Measurements from ENCODE around the gene MSI2.

Gene MSI2

GRCh38 chr17:57507828-57508227, 251.5 kb downstream of the MSI2 start:
- no peak overlapping the region for H3K4me2 ChIP-seq (ENCODE audit: low read depth, low read length, poor library complexity, severe bottlenecking)
- no peaks in the 10 kb centered on the region for H3K9me2 ChIP-seq (replicated peaks; ENCODE audit: insufficient read depth, low read length)
- H3K27ac ChIP-seq (ENCODE audit: low read depth, low read length), result no peak overlapping the region
- H3K79me2 ChIP-seq (ENCODE audit: insufficient read depth, low read length), result peaks cover 28% of the 10 kb centered on the region
- H3K9ac ChIP-seq (ENCODE audit: low read length), result no peak overlapping the region
- H2AFZ ChIP-seq (ENCODE audit: low read depth, low read length, severe bottlenecking), result no peak overlapping the region
- H3K27me3 ChIP-seq (ENCODE audit: low read length), result no peaks in the 10 kb centered on the region
- H3K4me3 ChIP-seq (ENCODE audit: insufficient read depth, low read length, poor library complexity, severe bottlenecking), result no peak overlapping the region
- TF ChIP-seq CTCF (IDR thresholded peaks at IDR 0.05; ENCODE audit: insufficient read depth, low read length, poor library complexity, severe bottlenecking) (no peak), EZH2phosphoT487 (conservative IDR thresholded peaks at IDR 0.05; ENCODE audit: low read length) (no peak)
- H3K9me3 ChIP-seq (ENCODE audit: insufficient read depth, low read length), result no peaks in the 10 kb centered on the region
- H4K20me1 ChIP-seq (ENCODE audit: low read depth, low read length), result no peaks in the 10 kb centered on the region; the same call in 1 of the 2 replicates
- no peaks in the 10 kb centered on the region for H3F3A ChIP-seq (ENCODE audit: insufficient read depth)
- H3K36me3 ChIP-seq (ENCODE audit: low read length), result no peaks in the 10 kb centered on the region

DNA sequence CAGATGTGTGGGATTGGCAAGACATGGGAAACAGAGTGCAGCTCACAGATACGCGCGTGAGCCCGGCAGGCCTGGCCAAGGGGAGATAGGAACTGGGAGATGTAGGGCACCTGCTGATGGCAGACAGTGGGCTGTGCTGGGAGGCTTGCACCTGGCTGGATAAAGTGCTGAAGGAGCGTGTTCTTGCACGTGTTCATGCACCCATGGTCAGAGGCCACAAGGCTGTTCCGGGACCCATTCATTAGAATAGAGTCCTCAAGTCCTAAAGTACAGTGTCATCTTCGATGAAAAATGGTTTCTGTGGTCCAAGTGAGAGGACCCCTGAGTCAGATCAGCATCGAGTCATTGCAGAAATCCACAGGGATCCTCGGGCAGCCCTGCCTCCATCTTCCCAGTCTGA, 252.3 kb downstream of the MSI2 start:
- no peak for TF ChIP-seq CTCF (IDR thresholded peaks at IDR 0.05; ENCODE audit: insufficient read depth, low read length, poor library complexity, severe bottlenecking)
- no peak for TF ChIP-seq EZH2phosphoT487 (conservative IDR thresholded peaks at IDR 0.05; ENCODE audit: low read length)
- H3K79me2 ChIP-seq (ENCODE audit: insufficient read depth, low read length), result peaks cover 26% of the 10 kb centered on the region
- H3K9me2 ChIP-seq (replicated peaks; ENCODE audit: insufficient read depth, low read length), result no peaks in the 10 kb centered on the region
- no peaks in the 10 kb centered on the region for H3K27me3 ChIP-seq (ENCODE audit: low read length)
- H3K4me3 ChIP-seq (ENCODE audit: insufficient read depth, low read length, poor library complexity, severe bottlenecking), result no peak overlapping the region
- H3K9me3 ChIP-seq (ENCODE audit: insufficient read depth, low read length), result no peaks in the 10 kb centered on the region
- no peak overlapping the region for H3K27ac ChIP-seq (ENCODE audit: low read depth, low read length)
- no peak overlapping the region for H2AFZ ChIP-seq (ENCODE audit: low read depth, low read length, severe bottlenecking)
- no peak overlapping the region for H3K4me2 ChIP-seq (ENCODE audit: low read depth, low read length, poor library complexity, severe bottlenecking)
- H3F3A ChIP-seq (ENCODE audit: insufficient read depth), result no peaks in the 10 kb centered on the region
- no peak overlapping the region for H3K9ac ChIP-seq (ENCODE audit: low read length)
- H4K20me1 ChIP-seq (ENCODE audit: low read depth, low read length), result no peaks in the 10 kb centered on the region; the same call in 1 of the 2 replicates
- H3K36me3 ChIP-seq (ENCODE audit: low read length), result no peaks in the 10 kb centered on the region

GRCh38 chr17:57511475-57512123, 255.3 kb downstream of the MSI2 start:
- Histone ChIP-seq H2AFZ (ENCODE audit: low read depth, low read length, severe bottlenecking) (no peak overlapping the region), H3K9ac (ENCODE audit: low read length) (no peak overlapping the region), H3K9me3 (ENCODE audit: insufficient read depth, low read length) (no peaks in the 10 kb centered on the region), H3K4me3 (ENCODE audit: insufficient read depth, low read length, poor library complexity, severe bottlenecking) (no peak overlapping the region), H3K79me2 (ENCODE audit: insufficient read depth, low read length) (peaks cover 26% of the 10 kb centered on the region), H3F3A (ENCODE audit: insufficient read depth) (no peaks in the 10 kb centered on the region), H3K4me2 (ENCODE audit: low read depth, low read length, poor library complexity, severe bottlenecking) (no peak overlapping the region), H3K9me2 (replicated peaks; ENCODE audit: insufficient read depth, low read length) (no peaks in the 10 kb centered on the region), H4K20me1 (ENCODE audit: low read depth, low read length) (no peaks in the 10 kb centered on the region; the same call in 1 of the 2 replicates), H3K27me3 (ENCODE audit: low read length) (no peaks in the 10 kb centered on the region), H3K27ac (ENCODE audit: low read depth, low read length) (no peak overlapping the region), H3K36me3 (ENCODE audit: low read length) (no peaks in the 10 kb centered on the region)
- TF ChIP-seq EZH2phosphoT487 (conservative IDR thresholded peaks at IDR 0.05; ENCODE audit: low read length) (no peak), CTCF (IDR thresholded peaks at IDR 0.05; ENCODE audit: insufficient read depth, low read length, poor library complexity, severe bottlenecking) (no peak)

Measured in SU-DHL-6 (cell line).